NCI-H1417 treated with DMSO at 0.1 percent for 48 hours (cell line): ENCODE results near the gene YRDC.

Experiments
- DNase-seq: peaks from one replicate; lab custom pipeline; 2025; lab: John Stamatoyannopoulos, UW

Gene YRDC

DNA sequence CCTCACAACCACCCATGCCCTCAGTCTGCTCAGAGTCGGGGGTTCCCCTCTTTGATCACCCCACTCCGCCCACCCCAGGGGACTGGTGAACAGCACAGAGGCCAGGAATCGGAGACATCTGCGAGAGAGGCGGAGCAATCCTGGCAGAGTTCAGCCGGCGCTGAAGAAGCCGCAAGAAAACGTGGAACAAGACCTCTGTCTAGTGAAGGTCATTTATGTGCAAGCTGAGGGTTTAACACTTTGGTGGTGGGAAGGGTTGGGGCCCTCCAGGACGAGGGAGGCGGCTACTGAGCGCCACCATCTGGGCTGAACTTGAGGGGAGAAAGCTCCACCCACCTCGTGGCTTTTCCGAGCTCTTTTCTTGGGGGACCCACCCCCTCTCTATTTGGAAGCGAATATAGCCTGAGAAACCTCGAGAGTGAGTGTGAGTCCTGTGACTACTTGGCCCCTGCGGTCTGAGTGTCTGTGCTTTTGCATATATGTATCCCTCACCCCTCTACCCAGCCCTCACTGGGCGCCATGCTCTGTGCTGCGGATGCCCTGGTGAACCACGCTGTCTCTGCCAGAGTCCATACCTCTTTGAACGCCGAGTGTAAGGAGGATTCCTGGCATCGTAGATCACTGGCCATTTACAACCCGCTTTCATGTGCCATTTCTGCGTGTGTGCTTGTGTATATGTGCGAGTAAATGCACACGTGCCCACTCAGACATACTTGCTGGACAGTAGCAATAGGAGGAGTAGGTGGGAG lies 41.9 kb downstream of the YRDC start:
- DNase-seq: no peak

DNA sequence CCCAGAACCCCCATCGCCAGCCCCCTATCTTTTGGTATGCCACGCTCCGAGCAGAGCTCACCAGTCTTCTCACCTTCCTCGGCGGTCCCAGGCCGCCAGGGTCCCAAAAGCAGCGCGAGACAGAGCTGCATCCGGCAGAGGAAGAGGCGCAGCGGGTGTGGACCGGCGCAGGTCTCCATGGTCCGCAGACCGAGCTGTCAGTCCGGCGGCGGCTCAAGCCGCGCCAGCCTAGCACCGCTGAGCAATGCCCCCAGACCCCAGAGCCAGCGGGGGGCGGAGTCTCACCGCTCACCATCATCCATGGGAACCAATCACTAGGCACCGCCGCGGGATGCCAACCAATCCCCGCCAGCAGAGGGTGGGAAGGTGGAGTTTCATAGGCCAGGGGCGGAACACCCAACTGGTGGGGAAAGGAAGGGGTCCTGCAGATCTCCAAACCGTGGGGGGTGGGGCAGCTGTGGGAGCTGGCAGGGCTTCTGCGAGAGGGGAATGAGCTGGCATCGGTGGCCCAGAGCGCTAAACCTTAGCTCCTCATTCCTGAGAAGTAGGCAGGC lies 43.0 kb downstream of the YRDC start, which contains the start of gene EPHA10:
EPHA10 (minus strand) TSS at position 233 of the 554 bp plus-strand sequence; CDS start at position 179, 54 bp downstream.
- peak; percentile 41 for DNase-seq

DNA sequence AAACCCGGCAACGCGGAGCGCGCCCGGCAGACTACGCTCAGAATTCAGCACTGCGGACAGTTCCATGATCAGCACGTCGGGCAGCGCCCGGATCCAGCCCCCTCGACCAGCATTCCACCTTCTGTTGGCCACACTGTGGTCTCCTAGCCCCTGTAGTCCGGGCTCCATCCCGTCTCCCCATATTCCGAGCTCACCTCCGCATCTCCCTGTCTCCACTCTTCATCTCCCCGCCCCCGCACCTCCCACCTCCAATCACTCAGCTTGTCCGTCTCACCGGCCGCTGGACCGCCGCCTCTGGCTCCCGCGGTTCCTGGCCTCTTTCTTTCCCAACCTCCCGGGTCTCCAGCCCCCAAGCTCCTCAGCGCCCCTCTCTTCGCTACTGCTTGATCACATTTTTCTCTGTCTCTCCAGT lies 43.6 kb downstream of the YRDC start:
- no peak for DNase-seq

DNA sequence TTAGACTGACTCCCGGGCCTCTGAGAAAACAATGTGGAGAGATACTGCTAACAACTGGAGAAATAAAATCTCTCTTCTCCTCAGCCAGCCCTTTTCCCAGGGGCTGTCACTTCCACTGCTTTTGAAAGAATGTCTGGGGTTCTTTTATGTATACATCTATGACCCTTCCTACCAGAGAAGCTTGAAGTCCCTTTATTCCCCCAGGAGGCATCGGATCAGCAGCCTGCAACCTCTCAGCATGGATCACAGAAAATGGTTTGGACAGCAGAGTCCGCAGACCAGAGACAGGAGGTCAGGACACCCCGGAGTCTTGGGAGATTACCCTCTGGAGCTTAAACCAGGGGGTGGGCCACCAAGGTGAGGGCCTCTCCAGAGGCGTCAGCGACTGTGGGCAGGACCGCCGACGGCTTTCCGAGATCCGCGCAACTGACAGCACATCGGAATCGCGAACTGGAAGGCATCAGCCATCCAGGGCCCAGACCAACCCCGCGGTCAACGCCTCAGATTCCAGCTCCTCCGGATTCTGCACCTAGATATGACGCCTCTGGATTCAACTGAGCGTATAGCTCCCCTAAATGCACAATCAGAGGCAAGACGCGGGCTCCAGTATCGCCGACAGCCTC lies 44.1 kb downstream of the YRDC start:
- no peak for DNase-seq

DNA sequence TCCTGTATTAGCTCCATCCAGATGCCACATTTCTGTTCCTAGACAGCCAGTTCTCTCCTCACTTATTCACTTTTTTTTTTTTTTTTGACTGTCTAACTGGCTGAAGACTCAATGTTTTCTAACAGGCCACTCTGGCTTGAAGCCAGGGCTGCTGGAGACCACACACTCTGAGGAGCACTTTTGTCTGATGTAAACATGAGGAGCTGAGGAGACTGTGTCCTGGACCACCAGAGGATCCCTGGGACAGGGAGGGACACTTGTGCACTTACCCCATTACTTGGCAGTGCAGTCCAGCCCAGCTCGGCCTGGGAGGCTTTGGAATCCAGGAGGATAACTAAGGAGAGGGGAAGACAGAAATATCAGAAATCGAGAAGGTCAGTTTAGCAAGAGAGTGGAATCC lies 45.5 kb downstream of the YRDC start:
- DNase-seq: no peak

DNA sequence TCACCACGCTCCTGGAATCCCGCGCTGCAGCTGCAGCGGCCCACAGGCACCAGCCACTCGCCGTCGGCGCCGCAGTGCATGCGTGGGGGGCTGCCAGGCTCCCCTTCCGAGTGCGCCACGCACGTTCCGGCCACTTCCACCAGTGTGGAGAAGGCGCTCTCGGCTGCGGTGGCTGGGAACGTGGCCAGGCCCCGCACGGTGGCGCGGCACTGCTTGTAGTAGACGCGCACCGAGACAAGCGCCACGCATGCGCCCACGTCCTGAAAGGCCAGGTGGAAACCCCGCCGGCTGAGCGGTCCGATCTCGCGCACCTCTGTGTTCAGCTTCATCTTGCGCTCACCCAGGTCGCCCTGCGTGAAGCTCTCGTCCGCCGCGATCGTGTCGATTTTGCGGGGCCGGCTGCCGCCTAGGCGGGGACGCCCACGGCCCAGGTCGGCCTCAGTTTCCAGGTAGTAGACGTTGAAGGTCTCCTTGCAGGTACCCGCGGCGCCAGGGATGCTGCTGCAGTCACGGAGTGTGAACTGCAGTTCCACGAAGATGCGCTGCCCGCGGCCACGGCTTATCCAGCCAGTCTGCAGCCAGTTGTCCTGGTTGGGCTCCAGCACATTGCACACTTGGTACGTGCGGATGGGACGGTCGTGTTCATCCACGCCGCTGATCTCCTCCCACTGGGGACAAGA lies 46.5 kb downstream of the YRDC start:
- no peak for DNase-seq

DNA sequence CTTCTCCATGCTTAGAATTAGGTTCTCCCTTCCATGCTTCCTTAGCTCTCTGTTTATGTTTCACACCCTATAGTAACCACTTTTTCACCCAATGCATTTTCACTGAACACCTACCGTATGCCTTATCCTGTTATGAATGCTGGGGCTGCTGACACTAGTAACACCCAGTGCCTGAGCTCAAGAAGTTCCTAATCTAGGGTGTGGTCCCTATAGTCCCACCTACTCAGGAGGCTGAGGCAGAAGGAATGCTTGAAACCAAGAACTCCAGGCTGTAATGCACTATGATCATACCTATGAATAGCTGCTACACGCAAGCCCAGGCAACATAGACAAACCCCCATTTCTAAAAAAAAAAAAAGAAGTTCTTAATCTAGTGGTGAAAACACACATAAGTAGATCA lies 48.6 kb downstream of the YRDC start:
- DNase-seq: no peak

DNA sequence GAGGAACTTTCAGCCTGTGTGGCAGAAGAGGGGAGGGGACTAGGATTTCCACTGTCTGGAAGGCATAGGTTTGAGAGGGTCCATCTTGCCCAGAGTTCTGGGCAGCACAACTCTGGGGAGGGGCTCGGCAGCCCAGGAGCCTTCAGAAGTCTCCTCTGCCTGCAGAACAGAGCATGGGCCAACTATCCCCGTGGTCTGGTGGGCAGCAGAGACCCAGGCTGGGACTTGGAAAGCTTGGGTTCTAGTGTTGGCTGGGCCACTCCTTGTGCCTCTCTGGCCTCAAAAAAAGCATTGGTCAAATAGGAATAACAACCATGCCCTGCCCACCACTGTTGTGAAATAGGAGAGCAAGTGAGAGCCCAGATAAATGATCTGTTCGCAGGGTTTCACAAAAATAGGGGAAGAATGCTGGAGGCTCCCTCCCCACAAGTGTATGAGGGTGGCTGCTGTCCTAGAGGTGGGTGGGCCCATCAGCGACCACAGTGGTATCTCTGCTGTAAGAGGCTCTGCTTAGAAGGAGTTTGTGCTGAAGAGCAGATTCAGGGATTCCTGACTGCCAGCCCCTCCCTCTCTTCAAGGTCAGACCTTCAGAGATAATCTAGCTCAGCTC lies 52.0 kb downstream of the YRDC start:
- no peak for DNase-seq

DNA sequence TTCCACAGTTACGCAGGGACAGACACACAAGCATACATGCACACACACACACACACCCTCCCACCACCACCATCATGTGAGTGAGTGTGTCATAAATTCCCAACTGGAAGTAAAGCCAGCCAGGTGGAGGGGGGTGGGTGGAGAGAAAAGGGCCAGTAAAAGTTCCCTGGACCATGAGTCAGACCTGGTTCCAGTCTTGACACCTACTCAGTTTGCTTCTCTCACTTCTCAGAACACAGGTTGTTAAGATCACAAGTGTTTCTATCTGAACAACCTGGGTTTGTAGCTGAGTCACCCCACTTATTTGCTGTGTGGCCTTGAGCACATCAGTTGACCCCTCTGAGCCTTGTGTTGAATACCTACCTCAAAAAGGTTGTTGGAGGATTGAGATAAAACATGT lies 52.7 kb downstream of the YRDC start:
- DNase-seq: no peak

DNA sequence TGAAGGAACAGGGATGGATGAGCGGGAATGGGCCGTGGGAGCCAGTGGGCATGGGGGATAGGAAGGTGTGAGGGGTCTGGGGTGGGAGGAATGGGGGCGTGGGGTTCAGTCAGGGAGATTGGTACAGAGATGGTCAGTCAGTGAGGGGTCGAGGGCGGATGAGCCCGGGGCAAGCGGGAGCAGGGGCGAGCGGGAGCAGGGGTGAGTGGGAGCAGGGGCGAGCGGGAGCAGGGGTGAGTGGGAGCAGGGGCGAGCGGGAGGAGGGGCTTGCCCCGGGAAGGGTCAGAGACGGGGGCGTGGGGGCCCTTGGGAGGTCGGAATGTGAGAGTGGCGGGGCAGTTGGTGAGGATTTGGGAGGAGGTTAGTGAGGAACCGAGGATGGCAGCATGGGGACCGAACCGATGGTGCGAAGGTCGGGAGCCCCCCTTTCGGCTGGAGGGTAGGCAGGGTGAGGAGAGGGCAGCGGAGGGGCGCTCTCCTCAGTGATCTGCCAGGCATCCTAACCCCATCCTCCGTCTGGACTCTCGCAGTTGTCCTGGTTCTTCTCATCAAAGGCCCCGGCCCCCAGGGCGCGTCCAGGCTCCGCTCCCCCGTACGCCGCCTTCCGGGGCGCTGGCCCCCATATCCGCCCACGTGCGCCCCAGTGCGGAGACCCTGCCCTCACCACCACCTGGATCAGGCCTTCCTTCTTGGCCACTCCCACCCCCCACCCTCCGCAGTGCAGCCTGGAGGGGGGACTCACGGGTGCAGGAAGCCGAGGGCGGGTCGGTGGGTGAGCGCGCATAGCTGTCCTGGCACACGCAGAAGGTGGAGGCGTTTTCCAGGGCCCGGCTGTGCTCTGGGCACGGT lies 54.3 kb downstream of the YRDC start:
- no peak for DNase-seq
